Cardiac septum (tissue), 1 donor: Measurements from ENCODE around the gene SLC1A6. TPM values are rescaled to one million over a fixed set of nuclear protein-coding genes. Genes with fewer than 3 reads are reported as not detected.
"Not testable (repeated sequence)": the region's sequence is repeated elsewhere in the genome, so short reads cannot be mapped to it uniquely, and the experiment has no call there.

Experiments used
- DNase-seq: peaks from one replicate; pipeline ENCODE4 v3.0.0-alpha.2; 2020; ENCODE audit warnings: low spot score
- intact Hi-C: fragments of 100-400 bp; cut with DNase I; formaldehyde crosslinking; loops from one replicate; pipeline ENCODE4 v1.14.0; 2022
- long read RNA-seq: library from polyadenylated mRNA; unstranded; transcript quantifications from one replicate; pipeline ENCODE4 v2.0.0, GENCODE V29; 2021
- total RNA-seq: library from RNA; stranded (reverse); fragmentation: NEBNext Ultra II Directional; extraction: Animal tissue kit (Norgen Biotek cat#: 25700); gene quantifications from one replicate; pipeline ENCODE4 v1.2.1, GENCODE V29; 2021
- donor health status: DM: no; HTN: no; CAD: no.

SLC1A6 gene
- total RNA-seq: not detected
- long read RNA-seq: 0 reads

- intact Hi-C loops: no loop called here
- DNase-seq: no peak
Measured at GRCh38 chr19:14979476-14980255, at the start of gene SLC1A6. TSS of gene SLC1A6 (minus strand) at chr19:14979864. CDS start at chr19:14972910, 6,954 bp downstream.

- DNase-seq: no peak
- intact Hi-C loops: no loop called here
Measured at GRCh38 chr19:15028490-15028889, 48.8 kb upstream of the SLC1A6 start.

GRCh38 chr19:15025217-15025616 is 45.6 kb upstream of the SLC1A6 start:
- DNase-seq: no peak
- intact Hi-C loops: no loop called here

- no peak for DNase-seq
- intact Hi-C loops: no loop called here
Measured at GRCh38 chr19:15022752-15023151, 43.1 kb upstream of the SLC1A6 start.

- intact Hi-C loops: no loop called here
- no peak for DNase-seq
Measured at GRCh38 chr19:15021286-15022007, 41.8 kb upstream of the SLC1A6 start.

GRCh38 chr19:15018836-15019235 is 39.2 kb upstream of the SLC1A6 start:
- DNase-seq, intact Hi-C loops: not testable (repeated sequence)

- no peak for DNase-seq
- intact Hi-C loops: no loop called here
Measured at GRCh38 chr19:15015946-15016542, 36.4 kb upstream of the SLC1A6 start.

GRCh38 chr19:15014579-15014978 is 34.9 kb upstream of the SLC1A6 start:
- intact Hi-C loops: no loop called here
- DNase-seq: no peak

GRCh38 chr19:15010501-15011300 is 31.0 kb upstream of the SLC1A6 start:
- DNase-seq: no peak
- intact Hi-C loops: no loop called here

- intact Hi-C loops: no loop called here
- no peak for DNase-seq
Measured at GRCh38 chr19:15008308-15008707, 28.6 kb upstream of the SLC1A6 start.

GRCh38 chr19:14997981-14998380 is 18.3 kb upstream of the SLC1A6 start:
- intact Hi-C loops: no loop called here
- DNase-seq: no peak

- intact Hi-C loops: no loop called here
- DNase-seq: no peak
Measured at GRCh38 chr19:14992780-14993179, 13.1 kb upstream of the SLC1A6 start.

GRCh38 chr19:14985133-14985532 is 5.5 kb upstream of the SLC1A6 start:
- intact Hi-C loops: no loop called here
- no peak for DNase-seq

- DNase-seq: no peak
- intact Hi-C loops: no loop called here
Measured at GRCh38 chr19:14978161-14978776, 1.4 kb downstream of the SLC1A6 start.

GRCh38 chr19:14977128-14977527 is 2.5 kb downstream of the SLC1A6 start:
- DNase-seq: no peak
- intact Hi-C loops: no loop called here

- intact Hi-C loops: no loop called here
- DNase-seq: no peak
Measured at GRCh38 chr19:14974488-14974887, 5.2 kb downstream of the SLC1A6 start.

- DNase-seq: no peak
- intact Hi-C loops: no loop called here
Measured at GRCh38 chr19:14972676-14973075, 7.0 kb downstream of the SLC1A6 start.

- no peak for DNase-seq
- intact Hi-C loops: no loop called here
Measured at GRCh38 chr19:14971474-14971873, 8.2 kb downstream of the SLC1A6 start.

- intact Hi-C loops: no loop called here
Measured at GRCh38 chr19:14968247-14968646, 11.4 kb downstream of the SLC1A6 start.

More at GRCh38 chr19:14968247-14968646, 11.4 kb downstream of the SLC1A6 start:
- DNase-seq: no peak
